PC-9 (cell line): ENCODE measurements around the gene PTPRD. TPM values are rescaled to one million over a fixed set of nuclear protein-coding genes. Genes with fewer than 3 reads are reported as not detected.

ENCODE experiments used
- BruUV-seq: library from RNA; stranded (reverse); fragments of 400-500 nt; replicated peaks from 2 replicates; lab custom pipeline; 2021; lab: Mats Ljungman, UMichigan
- CTCF ChIA-PET: fragments of 300-600 bp; sonication (Branson Sonifier 250); formaldehyde crosslinking; loops from one replicate; lab custom pipeline; 2022; ENCODE audit warnings: antibody characterized with exemption; lab: Charles Lee
- POLR2A ChIA-PET: fragments of 300-600 bp; sonication (Branson Sonifier 250); formaldehyde crosslinking; loops from one replicate; lab custom pipeline; 2022; ENCODE audit warnings: antibody characterized with exemption; ENCODE audit not compliant: unreplicated experiment; lab: Charles Lee
- DNase-seq, 2 experiments: peaks; one replicate each; pipeline versions ENCODE4 v3.0.0 to v3.0.0-alpha.2; 2015 to 2022; ENCODE audit warnings: mixed read lengths in 1 of 2
- H2AFZ ChIP-seq: fragments of 200-600 bp; sonication (generic); 2 replicates; pipeline ENCODE4 v1.8.1; 2017; ENCODE audit warnings: antibody characterized with exemption
- H3F3A ChIP-seq: fragments of 200-600 bp; sonication (generic); 2 replicates; pipeline ENCODE4 v1.8.1; 2017; ENCODE audit warnings: antibody characterized with exemption, mild to moderate bottlenecking, low read depth; ENCODE audit not compliant: insufficient read depth
- H3K27ac ChIP-seq: fragments of 200-600 bp; sonication (generic); 2 replicates; pipeline ENCODE4 v1.6.1; 2016; ENCODE audit warnings: mixed run types
- H3K27me3 ChIP-seq: fragments of 200-600 bp; sonication (generic); 2 replicates; pipeline ENCODE4 v1.6.1; 2016; ENCODE audit warnings: low read depth, mixed run types; ENCODE audit not compliant: insufficient read depth
- H3K36me3 ChIP-seq: fragments of 200-600 bp; sonication (generic); 2 replicates; pipeline ENCODE4 v1.6.1; 2016; ENCODE audit warnings: low read depth, mixed run types
- H3K4me1 ChIP-seq: fragments of 200-600 bp; sonication (generic); replicated peaks from 2 replicates; pipeline ENCODE4 v1.6.1; 2016; ENCODE audit warnings: mixed run types; ENCODE audit not compliant: insufficient read depth
- H3K4me2 ChIP-seq: fragments of 200-600 bp; sonication (generic); 2 replicates; pipeline ENCODE4 v1.6.1; 2017; ENCODE audit warnings: mixed run types
- H3K4me3 ChIP-seq: fragments of 200-600 bp; sonication (generic); 2 replicates; pipeline ENCODE4 v1.6.1; 2016; ENCODE audit warnings: mixed run types
- H3K79me2 ChIP-seq: fragments of 200-600 bp; sonication (generic); 2 replicates; pipeline ENCODE4 v1.6.1; 2017; ENCODE audit warnings: low read depth, mixed run types
- H3K9me2 ChIP-seq: fragments of 200-600 bp; sonication (generic); 2 replicates; pipeline ENCODE4 v1.8.1; 2017; ENCODE audit warnings: mild to moderate bottlenecking; ENCODE audit not compliant: insufficient read depth
- H3K9me3 ChIP-seq: fragments of 200-600 bp; sonication (generic); 2 replicates; pipeline ENCODE4 v1.8.1; 2016; ENCODE audit warnings: low read depth; ENCODE audit not compliant: insufficient read depth
- H4K20me1 ChIP-seq: fragments of 200-600 bp; sonication (generic); 2 replicates; pipeline ENCODE4 v1.8.1; 2017; ENCODE audit not compliant: insufficient read depth
- EZH2 ChIP-seq: fragments of 200-600 bp; sonication (generic); IDR thresholded peaks from 2 replicates; pipeline ENCODE4 v1.8.0; 2017; ENCODE audit warnings: antibody characterized with exemption, low read depth
- intact Hi-C: fragments of 100-400 bp; cut with micrococcal nuclease; formaldehyde crosslinking; loops from one replicate; pipeline ENCODE4 v1.10.0; 2022; ENCODE audit not compliant: unreplicated experiment
- total RNA-seq: library from RNA; stranded (reverse); gene quantifications from 2 replicates; pipeline ENCODE4 v1.2.3, GENCODE V29; 2021
- TF ChIP-seq, protein P1 (sequence below): fragments of 200-600 bp; sonication (generic); conservative IDR thresholded peaks from 2 replicates; pipeline ENCODE4 v1.6.1; 2017; ENCODE audit warnings: mixed run types, antibody characterized with exemption, mild to moderate bottlenecking, moderate library complexity

PTPRD gene
- total RNA-seq, 1 experiment from 2014 or later: not detected

DNA sequence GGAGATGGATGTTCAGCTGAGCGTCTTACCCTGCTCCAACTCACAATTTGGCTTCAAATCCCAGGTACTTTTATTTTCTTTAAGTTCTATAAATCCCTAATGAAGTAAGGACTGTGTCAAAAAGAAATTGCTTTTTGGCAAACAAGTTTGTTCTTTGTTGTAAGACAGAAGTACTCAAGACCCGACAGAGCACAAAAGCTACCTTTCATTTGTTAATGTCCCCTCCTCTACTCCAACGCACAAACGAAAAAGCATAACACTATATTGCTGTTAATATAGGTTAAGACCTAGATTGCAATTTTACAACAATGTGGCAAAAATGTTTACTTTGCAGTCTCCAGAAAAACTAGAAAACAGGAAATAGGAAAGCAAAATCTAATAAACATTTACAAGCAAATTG lies 2217.8 kb downstream of the PTPRD start:
- Histone ChIP-seq H3K9me2 (no peaks in the 10 kb centered on the region), H2AFZ (no peak overlapping the region), H3F3A (no peaks in the 10 kb centered on the region), H3K4me2 (no peak overlapping the region), H3K4me1 (no peaks in the 10 kb centered on the region), H3K4me3 (no peak overlapping the region), H3K27ac (no peak overlapping the region), H3K79me2 (no peaks in the 10 kb centered on the region), H4K20me1 (no peaks in the 10 kb centered on the region), H3K36me3 (no peaks in the 10 kb centered on the region), H3K9me3 (no peaks in the 10 kb centered on the region), H3K27me3 (0 out of 2 replicates have a peak, but pooled peaks cover 4% of the 10 kb centered on the region)
- no TSS peak for BruUV-seq
- ChIA-PET POLR2A (no interaction called here), CTCF (no interaction called here)
- intact Hi-C loops: no loop called here
- TF ChIP-seq EZH2: no peak
- TF ChIP-seq, protein P1, sequence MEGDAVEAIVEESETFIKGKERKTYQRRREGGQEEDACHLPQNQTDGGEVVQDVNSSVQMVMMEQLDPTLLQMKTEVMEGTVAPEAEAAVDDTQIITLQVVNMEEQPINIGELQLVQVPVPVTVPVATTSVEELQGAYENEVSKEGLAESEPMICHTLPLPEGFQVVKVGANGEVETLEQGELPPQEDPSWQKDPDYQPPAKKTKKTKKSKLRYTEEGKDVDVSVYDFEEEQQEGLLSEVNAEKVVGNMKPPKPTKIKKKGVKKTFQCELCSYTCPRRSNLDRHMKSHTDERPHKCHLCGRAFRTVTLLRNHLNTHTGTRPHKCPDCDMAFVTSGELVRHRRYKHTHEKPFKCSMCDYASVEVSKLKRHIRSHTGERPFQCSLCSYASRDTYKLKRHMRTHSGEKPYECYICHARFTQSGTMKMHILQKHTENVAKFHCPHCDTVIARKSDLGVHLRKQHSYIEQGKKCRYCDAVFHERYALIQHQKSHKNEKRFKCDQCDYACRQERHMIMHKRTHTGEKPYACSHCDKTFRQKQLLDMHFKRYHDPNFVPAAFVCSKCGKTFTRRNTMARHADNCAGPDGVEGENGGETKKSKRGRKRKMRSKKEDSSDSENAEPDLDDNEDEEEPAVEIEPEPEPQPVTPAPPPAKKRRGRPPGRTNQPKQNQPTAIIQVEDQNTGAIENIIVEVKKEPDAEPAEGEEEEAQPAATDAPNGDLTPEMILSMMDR: no peak
- DNase-seq: no peak

DNA sequence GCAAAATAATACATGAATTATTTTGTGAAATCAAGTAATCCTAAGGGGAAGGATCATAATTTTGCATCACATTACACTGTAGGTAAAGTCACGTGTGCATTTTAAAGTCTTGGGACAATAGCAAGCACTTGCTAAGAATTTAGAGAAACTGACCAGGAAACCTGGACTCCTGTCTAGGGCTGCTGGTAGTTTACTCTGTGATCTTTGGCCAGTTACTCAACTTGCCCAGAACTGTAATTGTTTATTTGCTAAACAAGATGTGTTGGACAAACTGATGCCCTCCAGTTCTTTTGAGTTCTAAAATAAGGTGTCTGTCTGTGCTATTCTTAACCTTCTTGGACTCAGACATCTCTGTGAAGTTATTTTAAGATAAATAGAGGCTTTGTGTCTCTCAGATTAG lies 2218.5 kb downstream of the PTPRD start:
- ChIA-PET CTCF (no interaction called here), POLR2A (no interaction called here)
- H3K9me2 ChIP-seq: no peaks in the 10 kb centered on the region
- no peak for DNase-seq
- no peak overlapping the region for H3K27ac ChIP-seq
- TF ChIP-seq EZH2: no peak
- H3K4me2 ChIP-seq: no peak overlapping the region
- H4K20me1 ChIP-seq: no peaks in the 10 kb centered on the region
- H3K27me3 ChIP-seq: 0 out of 2 replicates have a peak, but pooled peaks cover 4% of the 10 kb centered on the region
- no TSS peak for BruUV-seq
- H3K9me3 ChIP-seq: no peaks in the 10 kb centered on the region
- no peak overlapping the region for H2AFZ ChIP-seq
- no peaks in the 10 kb centered on the region for H3K4me1 ChIP-seq
- H3F3A ChIP-seq: no peaks in the 10 kb centered on the region
- no peak overlapping the region for H3K4me3 ChIP-seq
- no peaks in the 10 kb centered on the region for H3K36me3 ChIP-seq
- no peaks in the 10 kb centered on the region for H3K79me2 ChIP-seq
- intact Hi-C loops: no loop called here

DNA sequence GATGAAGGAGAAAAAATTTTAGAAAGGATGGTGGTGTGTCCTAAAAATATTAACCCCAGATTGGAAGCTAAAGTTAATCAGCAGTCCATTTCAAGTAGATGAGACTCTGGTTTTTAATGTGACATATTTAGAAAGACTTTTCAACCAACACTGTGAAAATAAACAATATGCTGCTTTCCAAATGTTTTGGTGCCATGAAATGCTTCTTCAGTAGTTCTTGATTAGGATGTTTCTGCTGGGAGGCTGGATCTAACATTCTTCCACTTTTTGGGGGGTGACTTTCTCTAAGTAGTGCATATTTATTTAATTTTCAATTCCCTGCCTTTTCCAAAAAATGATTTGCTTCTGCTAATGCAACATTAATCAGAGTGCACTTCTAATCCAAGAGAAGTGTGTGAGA lies 2219.9 kb downstream of the PTPRD start:
- Histone ChIP-seq H3K4me3 (no peak overlapping the region), H2AFZ (no peak overlapping the region), H3K27me3 (0 out of 2 replicates have a peak, but pooled peaks cover 4% of the 10 kb centered on the region), H3K4me1 (no peaks in the 10 kb centered on the region), H3K4me2 (no peak overlapping the region), H3K79me2 (no peaks in the 10 kb centered on the region), H3K9me3 (no peaks in the 10 kb centered on the region), H3F3A (no peaks in the 10 kb centered on the region), H3K36me3 (no peaks in the 10 kb centered on the region), H4K20me1 (no peaks in the 10 kb centered on the region), H3K9me2 (no peaks in the 10 kb centered on the region), H3K27ac (no peak overlapping the region)
- no peak for DNase-seq
- ChIA-PET POLR2A (no interaction called here), CTCF (no interaction called here)
- intact Hi-C loops: no loop called here
- TF ChIP-seq, protein P1: no peak
- no peak for TF ChIP-seq EZH2
- BruUV-seq: no TSS peak

DNA sequence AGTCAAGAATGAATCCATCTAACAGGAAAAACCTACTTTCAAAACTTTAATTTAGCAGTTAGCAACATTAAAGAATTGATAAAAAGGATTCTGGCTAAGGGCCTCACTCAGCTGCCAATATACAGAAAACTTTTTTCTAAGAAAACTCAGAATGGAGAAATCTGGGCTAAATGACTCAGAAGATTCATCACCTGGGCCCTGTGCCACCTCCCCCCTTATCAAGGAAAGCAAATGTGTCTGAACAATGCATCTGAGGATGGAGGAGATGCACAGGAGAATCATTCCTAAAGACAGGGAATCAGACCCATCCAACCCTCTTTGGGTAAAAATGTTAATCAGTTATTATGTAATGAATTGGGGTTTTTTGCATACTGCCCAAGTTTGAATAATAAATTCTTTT lies 2221.2 kb downstream of the PTPRD start:
- Histone ChIP-seq H3K4me1 (no peaks in the 10 kb centered on the region), H4K20me1 (no peaks in the 10 kb centered on the region), H3K4me3 (no peak overlapping the region), H3K79me2 (no peaks in the 10 kb centered on the region), H3K4me2 (no peak overlapping the region), H3K9me3 (no peaks in the 10 kb centered on the region), H3K27ac (no peak overlapping the region), H3K36me3 (no peaks in the 10 kb centered on the region), H3K27me3 (0 out of 2 replicates have a peak, but pooled peaks cover 4% of the 10 kb centered on the region), H3K9me2 (no peaks in the 10 kb centered on the region), H3F3A (no peaks in the 10 kb centered on the region), H2AFZ (no peak overlapping the region)
- intact Hi-C loops: no loop called here
- TF ChIP-seq EZH2: no peak
- TF ChIP-seq, protein P1: no peak
- ChIA-PET CTCF (no interaction called here), POLR2A (no interaction called here)
- DNase-seq: no peak
- no TSS peak for BruUV-seq
